Islet precursor cell (in vitro differentiated cells): ENCODE data around the gene CACNA1E.
"Not testable (repeated sequence)": the region's sequence is repeated elsewhere in the genome, so short reads cannot be mapped to it uniquely, and the experiment has no call there.

Source experiments
- DNase-seq: peaks from one replicate; pipeline ENCODE4 v3.0.0-alpha.2; 2018

CACNA1E gene

GRCh38 chr1:181518152-181518551, 34.8 kb downstream of the CACNA1E start:
- DNase-seq, result no peak

- DNase-seq, result no peak
These were observed 39.5 kb downstream of the CACNA1E start for GRCh38 chr1:181522864-181523263.

DNA sequence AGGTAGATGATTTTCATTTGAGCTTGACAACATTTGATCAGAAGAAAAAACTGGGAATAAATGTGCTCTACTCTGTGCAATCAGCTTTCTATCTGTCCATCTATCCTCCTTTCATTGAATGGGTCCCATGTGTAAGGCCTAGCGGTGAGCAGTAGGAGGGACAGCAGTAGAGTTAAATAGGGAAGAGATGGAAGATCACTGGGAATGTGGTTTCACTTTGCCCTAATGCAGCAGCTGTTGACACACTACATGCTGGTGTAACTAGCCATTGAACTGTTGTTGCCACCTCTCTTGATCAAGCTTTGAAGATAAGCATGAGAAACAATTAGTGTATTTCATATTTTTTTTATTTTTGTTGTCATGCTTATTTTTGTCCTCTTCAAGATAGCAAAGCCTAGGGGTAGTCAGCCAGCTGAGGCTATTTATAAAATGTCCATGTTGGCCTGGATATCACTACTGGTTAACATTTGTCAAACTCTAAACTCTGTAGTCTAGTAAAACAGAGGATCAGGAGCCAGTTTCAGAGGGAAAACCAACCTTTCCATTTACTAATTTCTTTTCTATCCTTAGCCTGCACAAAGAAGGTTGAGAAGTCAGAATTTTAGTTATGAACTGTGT, 41.9 kb downstream of the CACNA1E start:
- DNase-seq, result no peak

- not testable (repeated sequence) for DNase-seq
These were observed 44.9 kb downstream of the CACNA1E start for GRCh38 chr1:181528241-181528640.

GRCh38 chr1:181531441-181531840, 48.1 kb downstream of the CACNA1E start:
- DNase-seq, result no peak

DNA sequence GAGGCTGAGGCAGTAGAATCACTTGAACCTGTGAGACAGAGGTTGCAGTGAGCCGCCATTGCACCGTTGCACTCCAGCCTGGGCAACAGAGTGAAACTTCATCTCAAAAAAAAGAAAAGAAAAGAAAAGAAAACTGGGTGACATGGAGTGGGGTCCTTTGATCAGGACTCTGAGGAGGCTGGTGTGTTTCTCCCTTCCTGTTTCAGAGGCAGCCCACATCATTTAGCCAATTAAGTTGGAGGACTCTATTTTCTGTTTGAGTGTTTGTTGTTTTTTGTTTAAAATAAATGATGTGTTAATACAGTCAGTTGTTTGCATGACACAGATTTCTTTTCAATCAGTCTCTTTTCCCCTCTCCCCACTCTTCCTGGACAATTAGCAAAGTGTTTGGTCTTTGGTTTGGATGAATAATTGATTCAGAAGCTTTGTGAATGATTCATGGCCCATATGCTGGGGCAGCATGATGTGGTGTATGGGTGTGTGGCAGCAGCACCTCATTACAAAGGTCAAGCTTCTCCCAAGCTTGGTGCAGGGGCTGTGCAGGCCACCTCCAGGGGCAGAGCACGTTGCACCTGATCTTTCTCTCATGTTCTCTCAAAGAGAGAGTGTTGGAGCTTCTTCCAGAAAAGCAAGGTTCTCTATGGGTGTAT, 48.8 kb downstream of the CACNA1E start:
- no peak for DNase-seq

DNA sequence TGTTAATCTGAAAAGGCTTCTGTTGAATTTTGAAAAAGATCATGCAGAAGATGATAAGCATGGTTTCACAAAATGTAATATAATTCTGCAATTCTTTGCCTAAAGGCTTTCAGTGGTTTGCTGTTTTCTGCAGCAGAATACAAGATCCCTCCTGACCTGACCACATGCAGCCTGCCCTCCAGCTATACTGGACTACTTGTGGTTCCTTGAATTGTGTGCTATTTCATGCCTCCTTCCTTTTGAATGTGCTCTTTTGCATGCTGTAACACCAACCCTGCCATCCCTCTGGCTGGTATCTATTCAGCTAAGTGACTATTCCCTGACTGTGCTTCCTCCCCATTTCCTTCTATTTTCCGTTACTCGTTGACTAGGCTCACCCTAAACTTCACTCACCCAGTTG, 55.5 kb downstream of the CACNA1E start:
- no peak for DNase-seq

DNA sequence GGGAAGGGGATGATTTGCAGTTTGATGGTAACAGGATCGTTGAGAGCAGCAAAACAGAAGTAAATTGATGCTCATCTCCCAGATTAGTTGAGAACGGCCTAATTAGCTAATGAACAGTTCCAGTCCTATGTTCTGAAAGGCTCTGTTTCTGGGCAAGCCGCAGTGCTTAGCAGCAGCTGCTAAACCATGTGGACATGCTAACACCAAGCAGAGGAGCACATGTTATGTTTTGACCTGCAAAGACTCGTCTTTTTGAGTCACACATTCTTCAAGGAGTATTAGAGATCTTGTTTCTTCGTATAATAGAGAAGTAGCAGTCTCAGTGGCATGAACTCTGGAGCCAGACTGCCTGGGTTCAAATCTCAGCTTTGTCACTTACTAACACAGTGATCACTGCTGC, 58.1 kb downstream of the CACNA1E start:
- no peak for DNase-seq

GRCh38 chr1:181541947-181542346, 58.6 kb downstream of the CACNA1E start:
- no peak for DNase-seq

DNA sequence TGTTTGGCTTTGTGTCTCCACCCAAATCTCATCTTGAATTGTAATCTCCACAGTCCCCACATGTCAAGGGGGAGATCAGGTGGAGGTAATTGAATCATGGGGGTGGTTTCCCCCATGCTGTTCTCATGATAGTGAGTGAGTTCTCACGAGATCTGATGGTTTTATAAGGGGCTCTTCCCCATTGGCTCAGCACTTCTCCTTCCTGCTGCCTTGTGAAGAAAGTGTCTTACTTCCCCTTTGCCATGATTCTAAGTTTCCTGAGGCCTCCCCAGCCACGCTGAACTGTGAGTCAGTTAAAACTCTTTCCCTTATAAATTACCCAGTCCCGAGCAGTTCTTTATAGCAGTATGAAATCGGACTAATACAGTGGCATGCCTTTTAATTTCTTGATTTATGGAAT, 59.1 kb downstream of the CACNA1E start:
- DNase-seq, result not testable (repeated sequence)

GRCh38 chr1:181545395-181545794, 62.1 kb downstream of the CACNA1E start:
- DNase-seq, result no peak

GRCh38 chr1:181548497-181548896, 65.2 kb downstream of the CACNA1E start:
- no peak for DNase-seq

DNA sequence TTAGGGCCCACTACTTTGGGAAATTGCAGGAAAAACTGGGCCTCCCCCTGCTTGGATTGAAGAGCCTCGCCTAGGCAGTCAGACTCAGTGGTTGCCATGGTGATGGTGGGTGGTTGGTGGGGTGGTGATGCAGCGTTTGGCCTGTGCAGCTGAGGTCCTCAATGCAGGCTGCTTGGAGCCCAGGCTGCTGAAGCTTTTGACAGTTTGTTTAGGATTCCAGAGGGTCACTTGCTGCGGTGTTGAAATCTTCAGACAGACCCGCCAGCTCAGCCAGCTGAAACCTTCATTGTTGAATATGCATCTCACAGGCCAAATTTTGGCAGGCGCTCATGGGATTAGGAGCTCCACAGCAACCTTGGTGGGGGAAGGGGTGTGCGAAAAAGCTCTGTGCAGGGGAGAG, 67.9 kb downstream of the CACNA1E start:
- DNase-seq, result no peak

DNA sequence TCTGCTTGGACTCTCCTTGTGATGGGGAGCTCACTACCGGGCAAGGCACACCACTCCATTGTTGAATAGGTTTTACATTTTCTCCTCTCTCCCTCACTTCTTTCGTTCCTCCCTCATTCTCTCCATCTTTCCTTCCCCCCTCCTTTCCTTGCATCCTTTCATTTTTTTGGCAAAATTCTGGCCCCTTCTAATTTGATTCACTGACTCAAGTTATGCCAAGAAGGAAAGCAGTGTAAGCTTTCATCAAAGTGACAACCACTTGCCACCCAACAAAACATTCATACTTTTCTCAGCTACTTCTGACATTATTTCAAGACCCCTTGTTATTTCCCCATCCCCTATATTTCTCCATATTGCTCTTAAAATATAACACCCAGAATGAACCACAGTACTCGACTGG, 68.4 kb downstream of the CACNA1E start:
- no peak for DNase-seq

- DNase-seq, result no peak
These were observed 71.1 kb downstream of the CACNA1E start for GRCh38 chr1:181554465-181554864.

GRCh38 chr1:181556631-181557030, 73.3 kb downstream of the CACNA1E start:
- DNase-seq, result no peak

- no peak for DNase-seq
These were observed 74.0 kb downstream of the CACNA1E start for GRCh38 chr1:181557313-181557712.

- DNase-seq, result no peak
These were observed 75.1 kb downstream of the CACNA1E start for GRCh38 chr1:181558416-181558815.

- no peak for DNase-seq
These were observed 75.8 kb downstream of the CACNA1E start for GRCh38 chr1:181559142-181559541.

DNA sequence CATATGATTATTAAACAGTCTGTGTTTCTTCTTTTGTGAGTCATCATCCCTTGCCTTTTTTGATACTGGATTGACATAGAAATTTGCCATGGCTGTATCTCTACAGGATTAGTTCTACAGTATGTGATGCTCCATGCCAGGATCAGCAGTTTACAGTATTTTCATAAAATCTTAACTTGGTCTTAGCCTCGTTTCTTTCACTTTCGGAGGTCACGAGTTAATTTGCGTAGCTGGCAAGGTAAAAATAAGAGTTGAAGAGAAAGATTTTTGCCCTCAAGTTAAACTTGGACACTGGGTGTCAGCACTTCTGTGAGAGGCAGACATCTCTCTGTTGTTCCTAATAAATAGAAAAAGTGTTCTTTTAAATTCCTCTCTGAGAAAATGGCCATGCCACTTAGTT, 79.1 kb downstream of the CACNA1E start:
- no peak for DNase-seq

DNA sequence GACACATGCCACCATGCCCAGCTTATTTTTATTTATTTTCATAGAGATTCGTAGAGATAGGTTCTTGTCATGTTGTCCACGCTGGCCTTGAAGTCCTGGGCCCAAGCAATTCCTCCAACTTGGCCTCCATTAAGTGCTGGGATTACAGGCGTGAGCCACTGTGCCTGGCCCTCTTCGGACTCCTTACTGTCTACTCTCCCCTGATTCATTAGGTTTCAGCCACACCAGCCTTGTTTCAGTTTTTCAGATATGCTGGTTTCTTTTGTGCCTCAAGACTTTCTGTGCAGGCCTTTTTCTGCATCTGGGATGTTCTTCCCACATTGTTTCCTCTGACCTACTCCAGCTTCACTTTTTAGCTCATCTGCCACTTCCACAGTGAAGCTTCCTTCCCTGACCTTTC, 85.4 kb downstream of the CACNA1E start:
- DNase-seq, result peak; percentile 25

GRCh38 chr1:181577475-181577874, 94.2 kb downstream of the CACNA1E start:
- DNase-seq, result peak; percentile 3

DNA sequence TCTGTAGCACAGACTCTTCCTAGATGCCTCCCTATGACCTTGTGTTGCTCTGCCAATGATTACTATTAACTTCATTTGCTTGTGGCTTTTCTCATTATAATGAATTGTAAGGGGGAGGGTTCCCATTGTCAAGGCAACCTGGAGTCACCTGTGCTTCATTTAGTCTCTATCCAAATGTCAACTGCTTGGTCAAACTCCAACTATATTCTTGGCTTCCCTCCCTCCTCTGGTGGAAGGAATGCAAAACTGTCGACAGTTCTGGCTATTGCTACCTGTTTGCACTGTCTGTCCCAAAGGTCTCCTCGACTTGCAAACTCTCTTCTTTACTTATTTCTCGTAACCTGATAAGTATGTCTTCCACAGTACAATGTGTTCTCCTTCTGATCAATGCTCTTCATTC, 100.3 kb downstream of the CACNA1E start:
- peak; percentile 60 for DNase-seq

GRCh38 chr1:181587870-181588438, 104.6 kb downstream of the CACNA1E start:
- peak; percentile 58 for DNase-seq

DNA sequence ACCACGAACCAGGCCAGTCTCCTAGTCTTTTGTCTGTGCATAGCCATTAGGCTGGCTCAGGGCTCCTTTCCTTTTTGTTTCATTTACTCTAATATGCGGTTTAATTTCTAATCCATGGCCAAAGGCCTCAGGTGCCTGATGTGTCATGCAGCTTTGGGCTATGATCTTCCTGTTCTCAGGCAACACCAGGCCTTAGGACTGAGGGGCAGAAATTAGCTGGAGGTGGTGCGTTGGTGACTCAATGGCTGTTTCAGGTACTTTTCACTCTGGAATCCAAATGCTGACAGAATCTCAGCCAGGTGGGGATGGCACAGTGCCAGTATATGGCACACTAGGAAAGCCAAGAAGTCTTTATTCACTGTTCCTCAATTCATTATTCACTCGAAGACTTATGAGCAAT, 105.3 kb downstream of the CACNA1E start:
- no peak for DNase-seq
